ENCODE data around the gene CDKAL1.

- TF ChIP-seq, protein P1, sequence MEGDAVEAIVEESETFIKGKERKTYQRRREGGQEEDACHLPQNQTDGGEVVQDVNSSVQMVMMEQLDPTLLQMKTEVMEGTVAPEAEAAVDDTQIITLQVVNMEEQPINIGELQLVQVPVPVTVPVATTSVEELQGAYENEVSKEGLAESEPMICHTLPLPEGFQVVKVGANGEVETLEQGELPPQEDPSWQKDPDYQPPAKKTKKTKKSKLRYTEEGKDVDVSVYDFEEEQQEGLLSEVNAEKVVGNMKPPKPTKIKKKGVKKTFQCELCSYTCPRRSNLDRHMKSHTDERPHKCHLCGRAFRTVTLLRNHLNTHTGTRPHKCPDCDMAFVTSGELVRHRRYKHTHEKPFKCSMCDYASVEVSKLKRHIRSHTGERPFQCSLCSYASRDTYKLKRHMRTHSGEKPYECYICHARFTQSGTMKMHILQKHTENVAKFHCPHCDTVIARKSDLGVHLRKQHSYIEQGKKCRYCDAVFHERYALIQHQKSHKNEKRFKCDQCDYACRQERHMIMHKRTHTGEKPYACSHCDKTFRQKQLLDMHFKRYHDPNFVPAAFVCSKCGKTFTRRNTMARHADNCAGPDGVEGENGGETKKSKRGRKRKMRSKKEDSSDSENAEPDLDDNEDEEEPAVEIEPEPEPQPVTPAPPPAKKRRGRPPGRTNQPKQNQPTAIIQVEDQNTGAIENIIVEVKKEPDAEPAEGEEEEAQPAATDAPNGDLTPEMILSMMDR (IDR thresholded peaks at IDR 0.05): no peak
- TF ChIP-seq POLR2A (IDR thresholded peaks at IDR 0.05): no peak
These were observed 121.1 kb downstream of the CDKAL1 start for GRCh38 chr6:20655317-20655716.

Data from prostate gland (tissue), 2 donors.